Right lung (tissue), 5 donors: ENCODE data around the gene RALGPS1. TPM values are rescaled to one million over a fixed set of nuclear protein-coding genes. Genes with fewer than 3 reads are reported as not detected.
"Not testable (repeated sequence)": the region's sequence is repeated elsewhere in the genome, so short reads cannot be mapped to it uniquely, and the experiment has no call there.

Experiments
- DNase-seq, 2 donors: peaks; one replicate each; pipeline ENCODE4 v3.0.0-alpha.2; 2013
- polyA plus RNA-seq, 5 donors: library from polyadenylated mRNA; unstranded; fragments of 120-200 nt; gene quantifications; one replicate each; pipeline versions ENCODE4 v1.2.1 to v1.2.3, GENCODE V29; 2013; ENCODE audit warnings: inconsistent platforms in 1 of 5, low replicate concordance in 1 of 5; ENCODE audit not compliant: insufficient read length in 5 of 5, insufficient read depth in 1 of 5

Gene RALGPS1
- polyA plus RNA-seq, 5 donors, result 19.5 to 26.4 (median 20.3) TPM

GRCh38 chr9:127136081-127136879 lies 221.7 kb downstream of the RALGPS1 start:
- DNase-seq, result no peak

GRCh38 chr9:127136880-127137639 lies 222.5 kb downstream of the RALGPS1 start:
- no peak for DNase-seq

GRCh38 chr9:127137640-127138360 lies 223.2 kb downstream of the RALGPS1 start:
- no peak for DNase-seq

DNA sequence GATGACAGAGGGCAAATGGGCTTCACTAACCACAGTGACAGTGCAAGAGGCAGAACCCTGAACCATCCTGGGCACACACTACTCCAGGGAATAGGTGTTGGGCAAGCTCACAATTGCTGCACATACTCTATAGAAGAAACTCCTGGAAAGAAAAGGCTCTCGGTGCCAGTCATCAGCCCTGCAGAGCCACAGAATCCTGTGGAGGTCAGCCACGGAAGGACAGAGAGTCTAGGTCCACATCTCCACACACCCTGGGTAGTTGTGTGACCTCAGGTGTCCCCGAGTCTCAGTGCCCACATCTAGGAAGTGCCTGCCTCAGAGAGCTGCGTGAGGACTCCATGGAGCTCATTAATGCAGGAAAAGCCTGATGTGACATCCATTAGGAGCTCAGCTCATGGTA lies 223.9 kb downstream of the RALGPS1 start:
- DNase-seq, result no peak

- DNase-seq, result no peak
Observed at GRCh38 chr9:127139071-127139731, 224.6 kb downstream of the RALGPS1 start.

GRCh38 chr9:127139775-127140174 lies 225.2 kb downstream of the RALGPS1 start:
- no peak for DNase-seq

- DNase-seq, result no peak
Observed at GRCh38 chr9:127140181-127140580, 225.6 kb downstream of the RALGPS1 start.

DNA sequence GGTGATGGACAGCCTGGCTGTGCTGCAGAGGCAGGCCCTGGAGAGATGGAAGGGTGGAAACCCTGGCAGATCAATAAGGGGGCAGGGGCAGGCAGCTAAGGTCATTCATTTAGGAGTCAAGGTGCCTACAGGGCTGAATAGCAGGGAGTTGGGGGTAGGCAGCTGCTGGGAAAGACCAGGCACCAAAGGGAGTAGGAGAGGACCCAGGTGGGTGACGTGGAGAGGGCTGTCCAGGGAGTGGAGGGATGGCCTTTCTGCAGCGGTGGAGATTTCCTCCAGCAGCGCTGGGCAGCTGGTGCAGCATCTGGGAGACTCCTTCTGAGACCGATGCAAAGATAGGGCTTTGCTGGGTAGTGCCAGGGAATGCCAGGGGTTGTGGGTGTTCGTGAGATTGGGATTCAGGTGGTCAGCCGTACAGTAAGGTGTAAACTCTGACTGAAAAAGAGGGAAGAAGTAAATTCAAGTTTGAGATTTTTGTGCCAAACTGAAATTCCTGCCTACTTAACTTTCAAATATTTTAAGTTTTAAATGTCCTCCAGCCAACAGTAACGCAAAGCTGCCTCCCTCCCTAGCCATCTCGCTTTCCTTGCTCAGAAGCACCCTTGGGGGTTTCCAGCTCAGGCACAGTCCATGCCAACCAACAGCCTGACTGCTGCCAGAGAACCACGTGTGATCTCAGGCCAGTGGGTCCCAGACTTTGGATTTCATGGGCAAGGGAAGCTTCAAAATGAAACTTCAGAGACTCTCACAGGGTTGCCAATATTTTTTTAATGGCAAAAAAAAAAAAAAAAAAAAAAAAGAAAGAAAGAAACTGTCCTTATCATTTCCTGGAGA lies 226.5 kb downstream of the RALGPS1 start:
- no peak for DNase-seq

DNA sequence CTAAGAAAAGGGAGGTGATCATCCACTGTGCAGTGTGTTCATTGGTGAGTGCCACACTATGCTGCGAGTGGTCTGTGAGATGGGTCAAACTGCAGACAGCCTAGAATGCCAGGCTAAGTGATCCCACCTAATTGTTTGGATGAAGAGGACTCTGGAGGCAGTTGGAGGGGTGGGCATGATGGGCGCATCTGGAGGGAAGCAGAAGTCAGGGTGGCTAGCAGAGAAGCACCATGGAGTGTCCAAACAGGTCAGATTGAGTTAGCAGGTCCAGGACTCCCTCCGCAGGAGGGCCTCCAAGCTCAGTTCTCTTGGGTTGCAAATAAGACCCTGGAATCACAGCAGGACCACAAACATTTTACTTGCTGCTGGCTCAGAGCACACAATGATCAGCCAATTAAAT lies 227.7 kb downstream of the RALGPS1 start:
- no peak for DNase-seq

- DNase-seq, result no peak
Observed at GRCh38 chr9:127142931-127143464, 228.4 kb downstream of the RALGPS1 start.

DNA sequence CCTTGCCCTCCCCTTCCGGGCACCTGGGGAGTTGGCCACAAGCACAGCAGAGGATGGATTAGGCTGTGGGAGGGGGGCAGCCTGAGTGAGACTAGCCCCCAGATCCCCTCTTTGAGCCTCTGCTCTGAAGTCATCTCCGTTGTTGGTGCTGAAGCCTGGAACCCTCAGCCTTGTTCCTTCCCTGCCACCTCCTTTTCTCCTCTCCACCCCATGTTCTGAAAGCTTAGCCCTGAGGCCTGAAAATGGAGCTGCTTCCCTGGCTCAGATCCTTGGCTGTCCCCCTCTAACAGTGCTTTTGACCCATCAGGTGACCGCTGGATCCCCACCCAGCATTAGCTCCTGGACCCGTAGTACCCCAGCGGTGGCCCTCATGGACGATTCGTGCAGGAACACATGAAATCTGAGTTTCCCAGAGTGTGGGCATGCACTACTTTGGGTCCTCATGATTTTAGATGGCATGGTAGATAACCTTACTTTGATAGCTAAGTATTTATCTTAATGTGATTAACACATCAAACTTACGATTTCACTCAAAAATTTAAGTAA lies 229.4 kb downstream of the RALGPS1 start:
- no peak for DNase-seq

DNA sequence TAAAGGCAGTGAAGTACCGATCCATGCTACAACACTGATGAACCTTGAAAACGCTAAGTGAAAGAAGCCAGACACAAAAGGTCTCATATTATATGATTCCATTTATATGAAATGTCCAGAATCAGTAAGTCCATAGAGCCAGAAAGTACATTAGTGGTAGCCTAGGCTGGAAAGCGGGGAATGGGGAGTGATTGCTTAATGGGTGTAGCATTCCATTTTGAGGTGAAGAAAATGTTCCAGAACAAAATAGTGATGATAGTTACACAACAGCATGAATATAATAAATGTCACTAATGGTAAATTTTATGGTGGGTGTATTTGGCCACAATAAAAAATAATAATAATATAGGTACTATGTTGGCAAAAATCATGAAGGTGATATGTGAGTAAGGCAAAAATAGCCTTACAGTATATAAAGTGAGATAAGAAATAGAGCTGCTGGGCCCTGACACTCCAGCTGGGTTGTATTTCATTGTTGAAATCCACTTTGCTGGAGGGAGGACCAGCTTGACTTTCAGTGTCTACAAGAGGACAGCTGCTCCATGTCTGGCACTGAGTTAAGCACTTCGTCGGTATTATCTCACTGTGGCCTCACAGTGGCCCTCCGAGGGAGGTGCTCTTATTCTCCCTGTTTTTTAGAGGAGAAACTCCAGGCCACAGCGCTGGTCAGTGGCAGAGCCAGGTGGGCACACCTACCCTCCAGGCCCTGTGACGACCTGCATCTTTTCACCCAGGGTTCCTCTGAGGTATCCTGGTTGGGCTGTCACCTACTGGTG lies 230.3 kb downstream of the RALGPS1 start:
- peak; percentile 72 to 77 for DNase-seq

GRCh38 chr9:127146841-127147240 lies 232.3 kb downstream of the RALGPS1 start:
- DNase-seq, result not testable (repeated sequence)

DNA sequence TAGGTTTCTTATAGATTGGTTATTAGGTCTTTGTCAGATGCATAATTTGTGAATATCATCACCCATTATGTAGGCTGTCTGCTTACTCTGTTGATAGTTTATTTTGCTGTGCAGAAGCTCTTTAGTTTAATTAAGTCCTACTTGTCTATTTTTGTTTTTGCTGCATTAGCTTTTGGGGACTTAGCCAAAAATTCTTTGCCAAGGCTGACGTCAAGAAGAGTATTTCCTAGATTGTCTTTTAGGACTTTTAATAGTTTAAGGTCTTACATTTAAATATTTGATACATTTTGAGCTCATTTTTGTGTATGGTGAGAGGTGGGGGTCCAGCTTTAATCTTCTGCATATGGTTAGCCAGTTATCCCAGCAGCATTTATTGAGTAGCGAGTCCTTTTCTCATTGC lies 232.7 kb downstream of the RALGPS1 start:
- DNase-seq, result peak; percentile 49 to 52

- DNase-seq, result no peak
Observed at GRCh38 chr9:127148014-127148413, 233.4 kb downstream of the RALGPS1 start.

DNA sequence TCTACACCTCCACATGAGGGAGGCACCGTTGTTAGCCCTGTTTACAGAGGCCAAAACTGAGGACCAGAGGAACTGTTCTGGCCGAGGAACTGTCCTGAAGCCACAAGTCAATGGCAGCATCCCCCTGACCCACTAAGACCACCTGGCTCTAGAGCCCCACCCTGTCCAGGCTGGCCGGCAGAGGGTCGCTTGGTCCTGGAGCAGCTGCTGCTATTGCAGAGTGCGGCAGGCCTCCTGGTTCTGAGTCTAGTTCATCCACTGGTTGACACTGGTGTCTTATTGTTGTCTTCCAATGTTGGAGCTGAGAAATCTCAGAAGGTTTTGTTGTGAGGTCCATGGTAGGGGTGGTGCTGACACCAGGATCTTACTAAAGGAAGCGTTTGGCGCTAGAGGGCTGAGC lies 234.4 kb downstream of the RALGPS1 start:
- DNase-seq, result no peak

- DNase-seq, result no peak
Observed at GRCh38 chr9:127149463-127150390, 235.1 kb downstream of the RALGPS1 start.

- no peak for DNase-seq
Observed at GRCh38 chr9:127153501-127153900, 238.9 kb downstream of the RALGPS1 start.
